Activated naive CD8-positive, alpha-beta T cell (primary cell): ENCODE measurements around the gene ACACB.

Source experiments
- H3K27ac Mint-ChIP-seq: one replicate; pipeline ENCODE4 v1.8.0; 2021; ENCODE audit warnings: mixed read lengths
- H3K27me3 Mint-ChIP-seq: one replicate; pipeline ENCODE4 v1.8.0; 2021; ENCODE audit warnings: mixed read lengths
- H3K36me3 Mint-ChIP-seq: one replicate; pipeline ENCODE4 v1.8.0; 2021; ENCODE audit warnings: mixed read lengths
- H3K4me1 Mint-ChIP-seq: one replicate; pipeline ENCODE4 v1.8.0; 2021; ENCODE audit warnings: low read depth, mixed read lengths
- H3K4me3 Mint-ChIP-seq: one replicate; pipeline ENCODE4 v1.8.0; 2021; ENCODE audit warnings: mild to moderate bottlenecking, mixed read lengths
- H3K9me3 Mint-ChIP-seq: one replicate; pipeline ENCODE4 v1.8.0; 2021; ENCODE audit warnings: low read depth, mixed read lengths

ACACB gene

GRCh38 chr12:109296431-109296830 is 180.0 kb downstream of the ACACB start:
- Mint-ChIP-seq H3K27ac (no peak overlapping the region), H3K36me3 (no peaks in the 10 kb centered on the region), H3K4me1 (no peaks in the 10 kb centered on the region), H3K27me3 (peaks cover 7% of the 10 kb centered on the region), H3K9me3 (no peaks in the 10 kb centered on the region), H3K4me3 (no peak overlapping the region)

DNA sequence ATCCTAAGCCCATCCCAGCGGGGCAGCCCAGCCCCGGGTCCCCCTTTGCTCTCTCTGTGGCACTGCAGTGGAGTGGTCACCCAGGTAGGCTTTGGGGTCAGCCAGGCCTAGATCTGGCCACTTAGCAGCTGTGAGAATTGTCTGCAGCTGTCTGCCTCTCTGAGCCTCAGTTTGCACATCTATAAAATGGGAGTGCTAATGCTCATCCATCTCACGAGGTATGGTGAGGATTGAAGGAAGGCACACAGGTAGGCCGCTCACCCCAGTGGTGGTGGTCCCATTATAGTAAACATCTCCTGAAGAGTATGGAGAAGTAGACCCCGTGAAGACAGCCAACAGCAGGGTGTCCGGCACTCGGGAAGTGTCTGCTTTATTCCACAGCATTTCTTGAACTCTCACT is 183.5 kb downstream of the ACACB start:
- no peak overlapping the region for H3K4me3 Mint-ChIP-seq
- peaks cover 7% of the 10 kb centered on the region for H3K27me3 Mint-ChIP-seq
- H3K27ac Mint-ChIP-seq = no peak overlapping the region

GRCh38 chr12:109301643-109302168 is 185.3 kb downstream of the ACACB start:
- H3K27ac Mint-ChIP-seq = no peak overlapping the region
- H3K27me3 Mint-ChIP-seq = peaks cover 12% of the 10 kb centered on the region
- H3K4me1 Mint-ChIP-seq = no peaks in the 10 kb centered on the region
- H3K9me3 Mint-ChIP-seq = no peaks in the 10 kb centered on the region
- H3K36me3 Mint-ChIP-seq = no peaks in the 10 kb centered on the region
- no peak overlapping the region for H3K4me3 Mint-ChIP-seq

More for the DNA sequence above, 183.5 kb downstream of the ACACB start:
- Mint-ChIP-seq H3K4me1 (no peaks in the 10 kb centered on the region), H3K9me3 (no peaks in the 10 kb centered on the region), H3K36me3 (no peaks in the 10 kb centered on the region)

GRCh38 chr12:109302358-109302757 is 186.0 kb downstream of the ACACB start:
- peaks cover 14% of the 10 kb centered on the region for H3K27me3 Mint-ChIP-seq
- H3K27ac Mint-ChIP-seq = no peak overlapping the region

DNA sequence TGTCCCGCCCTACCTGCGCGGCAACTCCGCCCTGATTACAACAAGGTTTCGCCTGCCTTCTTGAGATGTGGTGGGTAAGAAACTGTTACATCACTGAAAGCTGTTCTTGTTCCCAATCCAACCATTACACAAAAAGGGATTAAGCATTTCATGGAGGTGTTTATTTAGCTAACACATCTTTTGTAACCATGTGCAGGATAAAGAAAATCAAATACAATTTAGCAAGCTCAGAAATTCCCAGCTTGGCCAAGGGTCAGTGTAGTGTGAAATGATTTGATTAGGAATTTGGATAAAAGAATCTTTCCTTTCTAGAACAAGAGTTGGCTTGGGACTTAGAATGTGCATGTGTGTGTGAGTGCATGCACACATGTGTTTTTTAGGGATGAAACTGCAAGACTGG is 186.4 kb downstream of the ACACB start:
- peaks cover 18% of the 10 kb centered on the region for H3K27me3 Mint-ChIP-seq
- no peak overlapping the region for H3K27ac Mint-ChIP-seq
- no peak overlapping the region for H3K4me3 Mint-ChIP-seq
- H3K4me1 Mint-ChIP-seq = no peaks in the 10 kb centered on the region
- H3K36me3 Mint-ChIP-seq = no peaks in the 10 kb centered on the region
- no peaks in the 10 kb centered on the region for H3K9me3 Mint-ChIP-seq

More at GRCh38 chr12:109302358-109302757, 186.0 kb downstream of the ACACB start:
- H3K36me3 Mint-ChIP-seq = no peaks in the 10 kb centered on the region
- H3K4me1 Mint-ChIP-seq = no peaks in the 10 kb centered on the region
- H3K9me3 Mint-ChIP-seq = no peaks in the 10 kb centered on the region
- H3K4me3 Mint-ChIP-seq = no peak overlapping the region

DNA sequence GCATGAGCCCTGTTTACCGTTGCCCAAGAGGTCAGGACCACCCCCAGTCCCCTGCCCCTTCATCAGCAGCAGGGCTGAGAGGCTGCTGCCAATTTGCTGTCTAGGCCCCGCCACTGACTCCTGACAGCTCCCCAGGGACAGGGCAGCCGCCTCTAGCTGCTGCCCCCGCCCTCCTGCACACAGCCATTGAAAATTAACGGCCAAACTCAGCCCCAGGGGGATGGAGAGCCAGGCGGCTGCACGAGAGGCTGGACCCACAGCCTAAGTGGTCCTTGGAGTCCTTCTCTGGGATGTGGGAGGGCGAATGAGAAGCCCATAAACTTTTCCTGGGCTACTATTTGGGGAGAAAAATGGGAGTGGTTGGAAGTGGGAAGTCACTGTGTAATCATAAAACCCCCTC is 188.1 kb downstream of the ACACB start:
- Mint-ChIP-seq H3K27me3 (peaks cover 26% of the 10 kb centered on the region), H3K4me1 (peaks cover 2% of the 10 kb centered on the region), H3K27ac (no peak overlapping the region), H3K36me3 (no peaks in the 10 kb centered on the region), H3K4me3 (no peak overlapping the region), H3K9me3 (no peaks in the 10 kb centered on the region)

- Mint-ChIP-seq H3K27ac (no peak overlapping the region), H3K36me3 (no peaks in the 10 kb centered on the region), H3K4me3 (no peak overlapping the region), H3K27me3 (peaks cover 29% of the 10 kb centered on the region), H3K9me3 (no peaks in the 10 kb centered on the region), H3K4me1 (peaks cover 7% of the 10 kb centered on the region)
Measured at GRCh38 chr12:109305547-109305946, 189.2 kb downstream of the ACACB start.

DNA sequence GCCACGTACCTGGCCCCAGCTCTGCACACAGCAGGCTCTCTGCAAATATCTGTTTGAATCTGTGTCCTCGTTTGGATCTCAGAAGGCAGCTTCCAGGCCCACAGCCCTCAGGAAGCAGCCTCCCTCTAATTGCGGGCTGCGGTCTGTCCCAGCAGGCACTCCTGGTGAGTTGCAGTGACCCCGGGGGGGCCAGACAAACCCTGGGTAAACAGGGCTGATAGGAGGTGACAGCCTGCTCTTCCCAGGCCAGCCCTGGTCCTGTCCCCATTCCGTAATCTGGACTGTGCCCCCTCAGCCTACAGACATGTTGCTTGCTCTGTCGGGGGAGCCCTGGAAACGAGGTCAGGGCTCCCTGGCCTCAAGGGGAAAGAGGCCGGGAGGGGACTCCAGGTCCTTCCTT is 190.7 kb downstream of the ACACB start:
- Mint-ChIP-seq H3K4me1 (peaks cover 11% of the 10 kb centered on the region), H3K27me3 (peaks cover 36% of the 10 kb centered on the region), H3K4me3 (no peak overlapping the region), H3K9me3 (no peaks in the 10 kb centered on the region), H3K27ac (no peak overlapping the region), H3K36me3 (no peaks in the 10 kb centered on the region)

- Mint-ChIP-seq H3K27ac (no peak within 1 kb of the TSS), H3K4me1 (peaks cover 11% of the 10 kb centered on the region), H3K36me3 (no peaks in the 10 kb centered on the region), H3K27me3 (peaks cover 36% of the 10 kb centered on the region), H3K9me3 (no peaks in the 10 kb centered on the region), H3K4me3 (peak within 1 kb of the TSS; percentile 89)
Measured at GRCh38 chr12:109308534-109309380, 192.4 kb downstream of the ACACB start, which contains the start of gene FOXN4. FOXN4 (minus strand) TSS chr12:109309284; CDS start chr12:109308321, 963 bp downstream.

DNA sequence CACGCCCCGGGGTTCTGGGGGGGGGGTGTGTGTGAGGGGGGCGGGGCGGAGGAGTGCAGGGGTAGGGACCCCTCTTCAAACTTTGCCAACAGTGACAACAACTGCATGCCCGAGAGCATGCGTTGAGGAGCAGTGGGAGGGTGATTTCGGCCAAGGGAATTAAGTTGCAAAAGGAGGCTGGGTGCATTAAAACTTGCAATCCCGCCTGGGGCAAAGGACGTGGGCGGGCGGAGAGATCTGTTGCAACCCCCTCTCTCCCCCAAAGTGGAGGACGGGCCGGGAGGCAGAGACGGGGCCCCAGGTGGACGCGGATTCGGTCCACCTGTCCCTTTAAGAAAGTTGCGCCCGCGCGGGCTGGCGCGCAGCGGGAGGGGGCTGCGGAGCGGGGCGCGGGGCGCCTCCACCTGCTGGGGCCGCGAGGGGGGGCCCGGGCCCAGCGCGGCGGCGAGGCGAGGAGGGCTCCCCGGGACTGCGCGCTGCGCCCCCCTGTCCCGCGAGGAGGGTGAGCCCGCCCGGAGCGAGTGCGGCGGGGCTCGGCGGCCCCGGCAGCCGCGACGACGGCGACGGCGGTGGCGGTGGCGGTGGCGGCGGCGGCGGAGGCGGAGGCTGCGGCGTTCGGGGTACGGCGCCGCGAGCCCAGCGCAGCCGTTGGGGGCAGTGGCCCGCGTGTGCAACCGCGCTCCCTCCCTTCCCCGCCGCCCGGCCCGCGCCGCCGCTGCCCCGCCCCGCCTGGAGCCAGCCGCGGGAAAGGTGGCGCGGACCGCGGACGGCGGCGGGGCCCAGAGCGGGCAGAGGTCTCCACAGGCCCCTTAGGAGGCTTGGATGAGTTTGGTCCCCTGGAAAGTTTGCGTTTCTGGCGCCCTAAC is 193.2 kb downstream of the ACACB start:
- H3K4me3 Mint-ChIP-seq = peak overlapping the region; percentile 89
- peaks cover 11% of the 10 kb centered on the region for H3K4me1 Mint-ChIP-seq
- no peak overlapping the region for H3K27ac Mint-ChIP-seq
- peaks cover 36% of the 10 kb centered on the region for H3K27me3 Mint-ChIP-seq
- no peaks in the 10 kb centered on the region for H3K9me3 Mint-ChIP-seq
- H3K36me3 Mint-ChIP-seq = no peaks in the 10 kb centered on the region

- Mint-ChIP-seq H3K36me3 (no peaks in the 10 kb centered on the region), H3K4me3 (peak overlapping the region; percentile 84), H3K9me3 (no peaks in the 10 kb centered on the region), H3K27me3 (peaks cover 37% of the 10 kb centered on the region), H3K27ac (no peak overlapping the region), H3K4me1 (peaks cover 11% of the 10 kb centered on the region)
Measured at GRCh38 chr12:109310247-109311125, 194.1 kb downstream of the ACACB start.
